ENCODE data around the gene CERS6. TPM values are rescaled to one million over a fixed set of nuclear protein-coding genes. Genes with fewer than 3 reads are reported as not detected.

Gene CERS6
- total RNA-seq, 1 experiment from 2014 or later: 17.3 TPM

DNA sequence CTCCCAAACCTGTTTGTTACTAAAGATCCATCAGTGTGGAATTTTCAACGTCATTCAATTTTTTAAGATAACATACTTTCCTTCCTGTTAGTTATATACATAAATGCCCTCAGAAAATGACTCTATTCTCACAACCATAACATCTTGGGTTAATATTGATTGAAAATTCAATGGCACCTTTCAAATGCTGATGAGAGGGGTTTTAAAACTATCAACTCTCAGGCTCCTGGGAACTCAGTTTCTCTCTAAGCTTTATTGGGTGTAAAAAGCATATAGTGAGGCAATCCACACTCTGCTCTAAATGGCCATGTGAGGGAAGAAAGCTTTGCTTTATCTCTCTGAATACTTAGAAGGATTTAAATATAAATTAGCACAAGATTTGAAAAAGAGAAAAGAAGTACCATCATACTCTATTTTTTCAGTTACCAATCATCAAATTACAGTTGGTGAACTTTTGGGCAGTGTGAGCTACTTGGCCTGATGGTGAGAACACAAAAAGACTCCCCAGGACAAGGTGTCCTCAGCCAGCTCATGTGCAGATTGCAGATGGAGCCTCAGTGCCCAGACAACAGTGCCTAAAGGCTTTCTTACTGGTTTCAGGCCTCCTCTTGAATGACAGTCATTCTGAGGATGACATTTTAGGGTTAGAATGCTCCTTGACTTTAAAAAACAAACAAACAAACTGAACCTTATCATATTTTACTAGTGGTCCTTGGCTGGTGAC lies 24.6 kb upstream of the CERS6 start:
- peak; percentile 57 for ATAC-seq
- Mint-ChIP-seq H3K27me3 (ENCODE audit: low read depth) (no peaks in the 10 kb centered on the region; the same call in 1 of the 2 replicates), H3K36me3 (no peaks in the 10 kb centered on the region), H3K27ac (no peak overlapping the region), H3K9me3 (no peaks in the 10 kb centered on the region), H3K4me1 (peaks cover 23% of the 10 kb centered on the region), H3K4me3 (no peak overlapping the region)
- ChIA-PET POLR2A (interaction anchor here (1.1 kb wide), 1 partner anchor 35 kb away, joined by 4 read pairs; no protein-coding TSS in a partner anchor), CTCF (no interaction called here)
- no peak for TF ChIP-seq ESRRA (CRISPR knock-in tag; IDR thresholded peaks at IDR 0.05; ENCODE audit: borderline replicate concordance)
- no peak for TF ChIP-seq SMAD4 (CRISPR knock-in tag; IDR thresholded peaks at IDR 0.05)
- no peak for DNase-seq (ENCODE audit: low spot score)

DNA sequence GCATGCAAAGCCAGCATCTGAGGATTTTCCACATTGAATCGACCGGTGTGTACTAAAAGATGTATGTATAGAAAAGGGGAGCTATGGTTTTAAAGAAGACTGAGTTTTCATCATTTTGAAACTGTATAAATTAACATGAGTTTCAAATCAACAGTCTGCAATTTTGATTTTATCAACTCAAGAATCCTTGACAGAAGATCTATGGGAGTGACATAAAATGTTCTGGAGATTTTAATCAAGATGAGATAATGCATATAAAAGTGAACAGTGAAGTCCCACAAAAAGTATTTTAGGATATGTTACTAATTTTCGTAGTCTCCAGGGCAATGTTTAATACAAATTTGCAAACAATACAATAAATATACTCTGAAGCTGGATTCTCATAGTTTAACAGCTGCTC lies 24.0 kb upstream of the CERS6 start:
- no peaks in the 10 kb centered on the region for H3K9me3 Mint-ChIP-seq
- TF ChIP-seq SOX15 (CRISPR knock-in tag; IDR thresholded peaks at IDR 0.05) (no peak), OVOL2 (CRISPR knock-in tag; IDR thresholded peaks at IDR 0.05; ENCODE audit: borderline replicate concordance) (no peak), TEAD1 (CRISPR knock-in tag; IDR thresholded peaks at IDR 0.05) (no peak)
- TF ChIP-seq, protein P1, sequence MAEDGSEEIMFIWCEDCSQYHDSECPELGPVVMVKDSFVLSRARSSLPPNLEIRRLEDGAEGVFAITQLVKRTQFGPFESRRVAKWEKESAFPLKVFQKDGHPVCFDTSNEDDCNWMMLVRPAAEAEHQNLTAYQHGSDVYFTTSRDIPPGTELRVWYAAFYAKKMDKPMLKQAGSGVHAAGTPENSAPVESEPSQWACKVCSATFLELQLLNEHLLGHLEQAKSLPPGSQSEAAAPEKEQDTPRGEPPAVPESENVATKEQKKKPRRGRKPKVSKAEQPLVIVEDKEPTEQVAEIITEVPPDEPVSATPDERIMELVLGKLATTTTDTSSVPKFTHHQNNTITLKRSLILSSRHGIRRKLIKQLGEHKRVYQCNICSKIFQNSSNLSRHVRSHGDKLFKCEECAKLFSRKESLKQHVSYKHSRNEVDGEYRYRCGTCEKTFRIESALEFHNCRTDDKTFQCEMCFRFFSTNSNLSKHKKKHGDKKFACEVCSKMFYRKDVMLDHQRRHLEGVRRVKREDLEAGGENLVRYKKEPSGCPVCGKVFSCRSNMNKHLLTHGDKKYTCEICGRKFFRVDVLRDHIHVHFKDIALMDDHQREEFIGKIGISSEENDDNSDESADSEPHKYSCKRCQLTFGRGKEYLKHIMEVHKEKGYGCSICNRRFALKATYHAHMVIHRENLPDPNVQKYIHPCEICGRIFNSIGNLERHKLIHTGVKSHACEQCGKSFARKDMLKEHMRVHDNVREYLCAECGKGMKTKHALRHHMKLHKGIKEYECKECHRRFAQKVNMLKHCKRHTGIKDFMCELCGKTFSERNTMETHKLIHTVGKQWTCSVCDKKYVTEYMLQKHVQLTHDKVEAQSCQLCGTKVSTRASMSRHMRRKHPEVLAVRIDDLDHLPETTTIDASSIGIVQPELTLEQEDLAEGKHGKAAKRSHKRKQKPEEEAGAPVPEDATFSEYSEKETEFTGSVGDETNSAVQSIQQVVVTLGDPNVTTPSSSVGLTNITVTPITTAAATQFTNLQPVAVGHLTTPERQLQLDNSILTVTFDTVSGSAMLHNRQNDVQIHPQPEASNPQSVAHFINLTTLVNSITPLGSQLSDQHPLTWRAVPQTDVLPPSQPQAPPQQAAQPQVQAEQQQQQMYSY (CRISPR knock-in tag; IDR thresholded peaks at IDR 0.05): no peak
- TF ChIP-seq, protein P2, sequence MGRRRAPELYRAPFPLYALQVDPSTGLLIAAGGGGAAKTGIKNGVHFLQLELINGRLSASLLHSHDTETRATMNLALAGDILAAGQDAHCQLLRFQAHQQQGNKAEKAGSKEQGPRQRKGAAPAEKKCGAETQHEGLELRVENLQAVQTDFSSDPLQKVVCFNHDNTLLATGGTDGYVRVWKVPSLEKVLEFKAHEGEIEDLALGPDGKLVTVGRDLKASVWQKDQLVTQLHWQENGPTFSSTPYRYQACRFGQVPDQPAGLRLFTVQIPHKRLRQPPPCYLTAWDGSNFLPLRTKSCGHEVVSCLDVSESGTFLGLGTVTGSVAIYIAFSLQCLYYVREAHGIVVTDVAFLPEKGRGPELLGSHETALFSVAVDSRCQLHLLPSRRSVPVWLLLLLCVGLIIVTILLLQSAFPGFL (CRISPR knock-in tag; IDR thresholded peaks at IDR 0.05; ENCODE audit: borderline replicate concordance): no peak
- TF ChIP-seq, protein P3, sequence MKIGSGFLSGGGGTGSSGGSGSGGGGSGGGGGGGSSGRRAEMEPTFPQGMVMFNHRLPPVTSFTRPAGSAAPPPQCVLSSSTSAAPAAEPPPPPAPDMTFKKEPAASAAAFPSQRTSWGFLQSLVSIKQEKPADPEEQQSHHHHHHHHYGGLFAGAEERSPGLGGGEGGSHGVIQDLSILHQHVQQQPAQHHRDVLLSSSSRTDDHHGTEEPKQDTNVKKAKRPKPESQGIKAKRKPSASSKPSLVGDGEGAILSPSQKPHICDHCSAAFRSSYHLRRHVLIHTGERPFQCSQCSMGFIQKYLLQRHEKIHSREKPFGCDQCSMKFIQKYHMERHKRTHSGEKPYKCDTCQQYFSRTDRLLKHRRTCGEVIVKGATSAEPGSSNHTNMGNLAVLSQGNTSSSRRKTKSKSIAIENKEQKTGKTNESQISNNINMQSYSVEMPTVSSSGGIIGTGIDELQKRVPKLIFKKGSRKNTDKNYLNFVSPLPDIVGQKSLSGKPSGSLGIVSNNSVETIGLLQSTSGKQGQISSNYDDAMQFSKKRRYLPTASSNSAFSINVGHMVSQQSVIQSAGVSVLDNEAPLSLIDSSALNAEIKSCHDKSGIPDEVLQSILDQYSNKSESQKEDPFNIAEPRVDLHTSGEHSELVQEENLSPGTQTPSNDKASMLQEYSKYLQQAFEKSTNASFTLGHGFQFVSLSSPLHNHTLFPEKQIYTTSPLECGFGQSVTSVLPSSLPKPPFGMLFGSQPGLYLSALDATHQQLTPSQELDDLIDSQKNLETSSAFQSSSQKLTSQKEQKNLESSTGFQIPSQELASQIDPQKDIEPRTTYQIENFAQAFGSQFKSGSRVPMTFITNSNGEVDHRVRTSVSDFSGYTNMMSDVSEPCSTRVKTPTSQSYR (CRISPR knock-in tag; IDR thresholded peaks at IDR 0.05): no peak
- TF ChIP-seq, protein P4, sequence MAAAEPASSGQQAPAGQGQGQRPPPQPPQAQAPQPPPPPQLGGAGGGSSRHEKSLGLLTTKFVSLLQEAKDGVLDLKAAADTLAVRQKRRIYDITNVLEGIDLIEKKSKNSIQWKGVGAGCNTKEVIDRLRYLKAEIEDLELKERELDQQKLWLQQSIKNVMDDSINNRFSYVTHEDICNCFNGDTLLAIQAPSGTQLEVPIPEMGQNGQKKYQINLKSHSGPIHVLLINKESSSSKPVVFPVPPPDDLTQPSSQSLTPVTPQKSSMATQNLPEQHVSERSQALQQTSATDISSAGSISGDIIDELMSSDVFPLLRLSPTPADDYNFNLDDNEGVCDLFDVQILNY (CRISPR knock-in tag; IDR thresholded peaks at IDR 0.05): no peak
- TF ChIP-seq, protein P5, sequence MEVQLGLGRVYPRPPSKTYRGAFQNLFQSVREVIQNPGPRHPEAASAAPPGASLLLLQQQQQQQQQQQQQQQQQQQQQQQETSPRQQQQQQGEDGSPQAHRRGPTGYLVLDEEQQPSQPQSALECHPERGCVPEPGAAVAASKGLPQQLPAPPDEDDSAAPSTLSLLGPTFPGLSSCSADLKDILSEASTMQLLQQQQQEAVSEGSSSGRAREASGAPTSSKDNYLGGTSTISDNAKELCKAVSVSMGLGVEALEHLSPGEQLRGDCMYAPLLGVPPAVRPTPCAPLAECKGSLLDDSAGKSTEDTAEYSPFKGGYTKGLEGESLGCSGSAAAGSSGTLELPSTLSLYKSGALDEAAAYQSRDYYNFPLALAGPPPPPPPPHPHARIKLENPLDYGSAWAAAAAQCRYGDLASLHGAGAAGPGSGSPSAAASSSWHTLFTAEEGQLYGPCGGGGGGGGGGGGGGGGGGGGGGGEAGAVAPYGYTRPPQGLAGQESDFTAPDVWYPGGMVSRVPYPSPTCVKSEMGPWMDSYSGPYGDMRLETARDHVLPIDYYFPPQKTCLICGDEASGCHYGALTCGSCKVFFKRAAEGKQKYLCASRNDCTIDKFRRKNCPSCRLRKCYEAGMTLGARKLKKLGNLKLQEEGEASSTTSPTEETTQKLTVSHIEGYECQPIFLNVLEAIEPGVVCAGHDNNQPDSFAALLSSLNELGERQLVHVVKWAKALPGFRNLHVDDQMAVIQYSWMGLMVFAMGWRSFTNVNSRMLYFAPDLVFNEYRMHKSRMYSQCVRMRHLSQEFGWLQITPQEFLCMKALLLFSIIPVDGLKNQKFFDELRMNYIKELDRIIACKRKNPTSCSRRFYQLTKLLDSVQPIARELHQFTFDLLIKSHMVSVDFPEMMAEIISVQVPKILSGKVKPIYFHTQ (CRISPR knock-in tag; IDR thresholded peaks at IDR 0.05): no peak
- H3K27ac Mint-ChIP-seq: no peak overlapping the region
- no peaks in the 10 kb centered on the region; the same call in none of the 2 replicates for H3K27me3 Mint-ChIP-seq (ENCODE audit: low read depth)
- ChIA-PET POLR2A (interaction anchor here (1.1 kb wide), 1 partner anchor 34 kb away, joined by 4 read pairs; no protein-coding TSS in a partner anchor), CTCF (no interaction called here)
- H3K4me3 Mint-ChIP-seq: no peak overlapping the region
- no peak for DNase-seq (ENCODE audit: low spot score)
- H3K4me1 Mint-ChIP-seq: peaks cover 23% of the 10 kb centered on the region
- H3K36me3 Mint-ChIP-seq: no peaks in the 10 kb centered on the region
- no peak for ATAC-seq

Measured in WTC11 (cell line).